Glomerular visceral epithelial cell (primary cell): ENCODE results near the gene RRAD.

Experiments
- DNase-seq: peaks from one replicate; pipeline ENCODE4 v3.0.0-alpha.2; 2016; ENCODE audit errors: extremely low spot score

Gene RRAD

GRCh38 chr16:66934138-66934838, 9.0 kb upstream of the RRAD start, which contains the start of gene CIAO2B:
Gene CIAO2B (minus strand): TSS chr16:66934402. CDS start chr16:66934364, 38 bp downstream.
- peak; percentile 80 for DNase-seq

- DNase-seq: no peak
Measured at GRCh38 chr16:66933776-66934137, 8.4 kb upstream of the RRAD start.

GRCh38 chr16:66932076-66932475, 6.7 kb upstream of the RRAD start:
- DNase-seq: no peak

- DNase-seq: no peak
Measured at GRCh38 chr16:66931665-66932064, 6.3 kb upstream of the RRAD start.

- peak; percentile 91 for DNase-seq
Measured at GRCh38 chr16:66930189-66930588, 4.9 kb upstream of the RRAD start.

GRCh38 chr16:66928702-66929388, 3.5 kb upstream of the RRAD start:
- peak; percentile 54 for DNase-seq

- DNase-seq: peak; percentile 79
Measured at GRCh38 chr16:66927918-66928649, 2.7 kb upstream of the RRAD start.

GRCh38 chr16:66926961-66927436, 1.7 kb upstream of the RRAD start:
- peak; percentile 98 for DNase-seq

GRCh38 chr16:66926171-66926947, 1.0 kb upstream of the RRAD start:
- peak; percentile 45 for DNase-seq

- DNase-seq: peak; percentile 50
Measured at GRCh38 chr16:66924527-66925321, 611 bp downstream of the RRAD start.

GRCh38 chr16:66923866-66924265, 1.5 kb downstream of the RRAD start:
- peak; percentile 13 for DNase-seq

- DNase-seq: no peak
Measured at GRCh38 chr16:66923247-66923731, 2.0 kb downstream of the RRAD start.

GRCh38 chr16:66921729-66922450, 3.4 kb downstream of the RRAD start:
- DNase-seq: no peak

GRCh38 chr16:66920924-66921680, 4.2 kb downstream of the RRAD start:
- no peak for DNase-seq

GRCh38 chr16:66920299-66920590, 5.1 kb downstream of the RRAD start:
- no peak for DNase-seq

GRCh38 chr16:66919569-66920298, 5.6 kb downstream of the RRAD start:
- no peak for DNase-seq

- peak; percentile 91 for DNase-seq
Measured at GRCh38 chr16:66918803-66919568, 6.3 kb downstream of the RRAD start, which contains the start of gene CDH16. Gene CDH16 (minus strand): TSS chr16:66918885. CDS start chr16:66918065, 820 bp downstream.

GRCh38 chr16:66918355-66918754, 7.0 kb downstream of the RRAD start:
- no peak for DNase-seq
